Cardiac muscle cell (in vitro differentiated cells and primary cell): ENCODE results near the gene LIN54. TPM values are rescaled to one million over a fixed set of nuclear protein-coding genes. Genes with fewer than 3 reads are reported as not detected.

Experiments used
- DNase-seq, 2 donors: peaks; one replicate each; pipeline versions ENCODE4 v3.0.0 to v3.0.0-alpha.2; 2010 to 2017; ENCODE audit warnings: low read depth in 1 of 2, low spot score in 1 of 2
- H3K27ac ChIP-seq: fragments of 200-600 bp; sonication (generic); 2 replicates; pipeline ENCODE4 v1.5.1; 2016
- H3K27me3 ChIP-seq: fragments of 200-600 bp; sonication (generic); 2 replicates; pipeline ENCODE4 v1.6.0; 2016; ENCODE audit warnings: control low read depth
- H3K36me3 ChIP-seq: fragments of 200-600 bp; sonication (generic); 2 replicates; pipeline ENCODE4 v1.5.1; 2016; ENCODE audit warnings: control low read depth
- H3K4me1 ChIP-seq: fragments of 200-600 bp; sonication (generic); 2 replicates; pipeline ENCODE4 v1.8.1; 2017; ENCODE audit warnings: low read depth, mild to moderate bottlenecking, mixed run types
- H3K4me3 ChIP-seq: fragments of 200-600 bp; sonication (generic); 2 replicates; pipeline ENCODE4 v1.5.1; 2016; ENCODE audit warnings: mild to moderate bottlenecking
- H3K9me3 ChIP-seq: fragments of 200-600 bp; sonication (generic); 2 replicates; pipeline ENCODE4 v1.5.1; 2017; ENCODE audit warnings: low read depth, mild to moderate bottlenecking, control low read depth
- polyA plus RNA-seq: library from polyadenylated mRNA; unstranded; fragments of >200 nt; fragmentation: Nextera tagmentation; extraction: Ambion mirVana; gene quantifications from 2 replicates; pipeline ENCODE4 v1.2.1, GENCODE V29; 2016
- total RNA-seq: library from RNA; depleted of rRNA; stranded (reverse); fragments of >200 nt; gene quantifications from 2 replicates; pipeline ENCODE4 v1.2.3, GENCODE V29; 2016
- TF ChIP-seq, protein P1 (sequence below): IDR thresholded peaks from 2 replicates; pipeline ENCODE4 v1.5.1; 2012; ENCODE audit warnings: low read depth, mild to moderate bottlenecking, low read length

LIN54 gene
- total and polyA plus RNA-seq, 2 experiments from 2014 or later = 4.8 to 9.2 TPM

- Histone ChIP-seq H3K27me3 (no peaks in the 10 kb centered on the region), H3K4me3 (no peak overlapping the region), H3K9me3 (no peaks in the 10 kb centered on the region), H3K4me1 (no peaks in the 10 kb centered on the region), H3K27ac (no peak overlapping the region), H3K36me3 (peaks cover 8% of the 10 kb centered on the region)
- DNase-seq = peak in 1 of 2 donors; percentile 39
- TF ChIP-seq, protein P1, sequence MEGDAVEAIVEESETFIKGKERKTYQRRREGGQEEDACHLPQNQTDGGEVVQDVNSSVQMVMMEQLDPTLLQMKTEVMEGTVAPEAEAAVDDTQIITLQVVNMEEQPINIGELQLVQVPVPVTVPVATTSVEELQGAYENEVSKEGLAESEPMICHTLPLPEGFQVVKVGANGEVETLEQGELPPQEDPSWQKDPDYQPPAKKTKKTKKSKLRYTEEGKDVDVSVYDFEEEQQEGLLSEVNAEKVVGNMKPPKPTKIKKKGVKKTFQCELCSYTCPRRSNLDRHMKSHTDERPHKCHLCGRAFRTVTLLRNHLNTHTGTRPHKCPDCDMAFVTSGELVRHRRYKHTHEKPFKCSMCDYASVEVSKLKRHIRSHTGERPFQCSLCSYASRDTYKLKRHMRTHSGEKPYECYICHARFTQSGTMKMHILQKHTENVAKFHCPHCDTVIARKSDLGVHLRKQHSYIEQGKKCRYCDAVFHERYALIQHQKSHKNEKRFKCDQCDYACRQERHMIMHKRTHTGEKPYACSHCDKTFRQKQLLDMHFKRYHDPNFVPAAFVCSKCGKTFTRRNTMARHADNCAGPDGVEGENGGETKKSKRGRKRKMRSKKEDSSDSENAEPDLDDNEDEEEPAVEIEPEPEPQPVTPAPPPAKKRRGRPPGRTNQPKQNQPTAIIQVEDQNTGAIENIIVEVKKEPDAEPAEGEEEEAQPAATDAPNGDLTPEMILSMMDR = no peak
Observed at GRCh38 chr4:82948647-82949204, 61.9 kb downstream of the LIN54 start.

DNA sequence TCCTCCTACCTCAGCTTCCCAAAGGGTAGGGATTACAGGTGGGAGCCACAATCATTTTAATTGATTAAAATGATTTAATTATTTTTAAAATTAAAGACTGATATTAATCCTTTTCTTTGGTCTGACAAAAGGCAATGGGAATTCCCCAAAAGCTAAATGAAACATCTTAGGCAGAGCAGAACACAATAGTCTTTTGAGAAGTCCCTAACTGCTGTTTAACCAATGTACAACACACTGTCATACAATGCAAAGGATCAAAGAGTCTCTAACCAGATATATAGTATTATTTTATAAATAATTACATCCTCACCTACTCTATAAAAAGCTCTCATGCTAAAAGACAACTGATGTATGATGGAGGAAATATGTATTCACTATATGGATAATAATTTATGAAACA is 63.1 kb downstream of the LIN54 start:
- Histone ChIP-seq H3K27me3 (no peaks in the 10 kb centered on the region), H3K4me3 (no peak overlapping the region), H3K9me3 (no peaks in the 10 kb centered on the region), H3K27ac (no peak overlapping the region), H3K4me1 (no peaks in the 10 kb centered on the region), H3K36me3 (peaks cover 8% of the 10 kb centered on the region)
- TF ChIP-seq, protein P1 = no peak
- no peak for DNase-seq

- Histone ChIP-seq H3K4me1 (no peaks in the 10 kb centered on the region), H3K36me3 (peaks cover 37% of the 10 kb centered on the region), H3K4me3 (no peak overlapping the region), H3K27me3 (no peaks in the 10 kb centered on the region), H3K27ac (no peak overlapping the region), H3K9me3 (no peaks in the 10 kb centered on the region)
- TF ChIP-seq, protein P1 = no peak
- no peak for DNase-seq
Observed at GRCh38 chr4:82939414-82939813, 71.2 kb downstream of the LIN54 start.

DNA sequence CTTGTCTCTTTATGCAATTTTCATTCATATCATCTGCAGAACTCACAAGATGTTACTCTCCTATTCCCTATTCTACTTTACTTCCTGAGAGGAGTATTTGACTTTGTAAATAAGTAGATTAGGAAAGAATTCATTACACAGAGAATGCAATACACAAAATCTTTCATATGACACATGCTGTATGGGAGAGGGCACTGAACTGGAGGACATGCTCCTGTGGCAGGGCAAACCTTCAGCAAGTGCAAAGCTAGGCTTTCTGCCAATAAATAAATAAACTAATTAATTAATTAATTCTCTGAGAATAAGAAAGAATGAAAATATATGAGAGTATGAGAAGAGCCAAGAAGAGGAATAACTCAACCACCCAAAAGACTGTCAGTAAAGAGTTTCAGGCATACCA is 76.2 kb downstream of the LIN54 start:
- Histone ChIP-seq H3K4me3 (no peak overlapping the region), H3K36me3 (peaks cover 37% of the 10 kb centered on the region), H3K27me3 (no peaks in the 10 kb centered on the region), H3K4me1 (no peaks in the 10 kb centered on the region), H3K27ac (no peak overlapping the region), H3K9me3 (no peaks in the 10 kb centered on the region)
- no peak for DNase-seq
- TF ChIP-seq, protein P1 = no peak

DNA sequence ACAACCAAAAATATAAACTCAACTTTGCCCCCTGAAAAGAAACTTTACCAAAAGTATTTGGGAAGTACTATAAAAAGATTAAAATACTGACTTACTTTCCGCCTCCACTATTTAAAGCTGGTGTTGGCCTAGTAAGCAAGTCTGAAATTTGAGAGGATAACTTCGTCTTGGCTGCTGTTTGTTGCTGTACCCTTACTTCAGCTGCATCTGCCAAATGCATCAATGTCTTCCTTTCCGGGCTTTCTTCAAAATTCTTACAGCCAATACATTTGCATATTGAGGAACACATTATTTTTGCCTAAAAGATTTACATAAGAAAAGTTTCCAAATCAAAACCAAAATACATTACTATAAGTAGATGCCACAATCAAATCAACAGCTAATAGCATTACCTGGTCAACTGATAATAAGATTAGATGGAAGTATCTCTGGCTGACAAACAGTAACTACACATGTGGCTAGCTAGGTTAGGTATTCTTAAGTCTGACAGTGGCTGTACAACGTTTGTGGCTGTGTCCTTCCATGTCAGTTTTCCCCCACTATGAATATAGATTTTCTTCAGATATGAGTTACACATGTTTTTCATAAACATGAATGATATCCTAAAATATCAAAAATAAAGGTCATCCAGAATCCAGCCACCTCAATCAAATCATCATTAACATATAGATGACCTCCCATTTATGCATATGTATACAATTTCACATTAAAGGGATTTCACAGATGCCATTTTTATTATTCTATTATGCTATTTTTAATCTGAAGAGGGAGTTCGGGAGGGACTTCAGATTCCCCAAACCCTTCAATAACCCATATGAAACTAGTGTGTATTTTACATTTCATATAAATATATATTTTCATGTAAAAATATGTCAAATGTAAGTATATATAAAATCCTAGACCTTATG is 79.5 kb downstream of the LIN54 start:
- Histone ChIP-seq H3K9me3 (no peaks in the 10 kb centered on the region), H3K36me3 (peaks cover 11% of the 10 kb centered on the region), H3K4me3 (no peak overlapping the region), H3K4me1 (no peaks in the 10 kb centered on the region), H3K27ac (no peak overlapping the region), H3K27me3 (no peaks in the 10 kb centered on the region)
- TF ChIP-seq, protein P1 = no peak
- DNase-seq = no peak
